GM23338 (cell line): ENCODE measurements around the gene MYCBP2. TPM values are rescaled to one million over a fixed set of nuclear protein-coding genes. Genes with fewer than 3 reads are reported as not detected.
A peak's percentile ranks its signal among the peaks of the same experiment; 100 is the strongest.

Source experiments
- ATAC-seq: fragments of 200-7000 bp; cut with Tn5 transposase; 3 replicates; pipeline ENCODE4 v1.9.1; 2020
- DNase-seq: peaks from one replicate; pipeline ENCODE4 v3.0.0-alpha.2; 2015; ENCODE audit warnings: low spot score
- H2AFZ ChIP-seq: fragments of 200-600 bp; sonication (generic); 2 replicates; pipeline ENCODE4 v1.8.0; 2016; ENCODE audit warnings: antibody characterized with exemption, mild to moderate bottlenecking, moderate library complexity
- H3F3A ChIP-seq: fragments of 200-600 bp; sonication (generic); replicated peaks from 2 replicates; pipeline ENCODE4 v1.8.0; 2017; ENCODE audit warnings: antibody characterized with exemption, mixed run types, low read depth
- H3K27ac ChIP-seq: fragments of 200-600 bp; sonication (generic); 2 replicates; pipeline ENCODE4 v1.6.1; 2016; ENCODE audit warnings: low read depth
- H3K27me3 ChIP-seq: fragments of 200-600 bp; sonication (generic); 2 replicates; pipeline ENCODE4 v1.8.0; 2016; ENCODE audit warnings: mild to moderate bottlenecking, mixed run types, moderate library complexity; ENCODE audit not compliant: insufficient read depth
- H3K36me3 ChIP-seq: fragments of 200-600 bp; sonication (generic); 2 replicates; pipeline ENCODE4 v1.8.0; 2016; ENCODE audit warnings: mild to moderate bottlenecking; ENCODE audit not compliant: insufficient read depth
- H3K4me1 ChIP-seq: fragments of 200-600 bp; sonication (generic); 2 replicates; pipeline ENCODE4 v1.8.0; 2016; ENCODE audit warnings: mild to moderate bottlenecking, moderate library complexity; ENCODE audit not compliant: insufficient read depth
- H3K4me2 ChIP-seq: fragments of 200-600 bp; sonication (generic); 2 replicates; pipeline ENCODE4 v1.7.1; 2017; ENCODE audit warnings: mixed run types
- H3K4me3 ChIP-seq: fragments of 200-600 bp; sonication (generic); 2 replicates; pipeline ENCODE4 v1.6.1; 2016; ENCODE audit warnings: mixed run types
- H3K79me2 ChIP-seq: fragments of 200-600 bp; sonication (generic); replicated peaks from 2 replicates; pipeline ENCODE4 v1.8.0; 2017; ENCODE audit warnings: mild to moderate bottlenecking; ENCODE audit not compliant: insufficient read depth
- H3K9me2 ChIP-seq: fragments of 200-600 bp; sonication (generic); 2 replicates; pipeline ENCODE4 v1.8.0; 2017; ENCODE audit not compliant: insufficient read depth
- H4K20me1 ChIP-seq: fragments of 200-600 bp; sonication (generic); replicated peaks from 2 replicates; pipeline ENCODE4 v1.8.0; 2017; ENCODE audit warnings: mild to moderate bottlenecking; ENCODE audit not compliant: insufficient read depth
- H3K27ac Mint-ChIP-seq: 2 replicates; pipeline ENCODE4 v1.8.0; 2020; ENCODE audit warnings: inconsistent platforms, mild to moderate bottlenecking, moderate library complexity, mixed read lengths
- H3K27me3 Mint-ChIP-seq: 3 replicates; pipeline ENCODE4 v1.8.0; 2022; ENCODE audit warnings: low read depth, mild to moderate bottlenecking, moderate library complexity, mixed read lengths, inconsistent platforms; ENCODE audit not compliant: insufficient read depth, poor library complexity
- H3K36me3 Mint-ChIP-seq: 3 replicates; pipeline ENCODE4 v1.8.0; 2021; ENCODE audit warnings: low read depth, mild to moderate bottlenecking, inconsistent platforms, moderate library complexity, mixed read lengths
- H3K4me1 Mint-ChIP-seq: 3 replicates; pipeline ENCODE4 v1.8.0; 2020; ENCODE audit warnings: mild to moderate bottlenecking, inconsistent platforms, mixed read lengths
- H3K4me3 Mint-ChIP-seq: 3 replicates; pipeline ENCODE4 v1.8.0; 2021; ENCODE audit warnings: moderate library complexity, mild to moderate bottlenecking, inconsistent platforms, mixed read lengths
- H3K9me3 Mint-ChIP-seq: 3 replicates; pipeline ENCODE4 v1.8.0; 2020; ENCODE audit warnings: moderate library complexity, mild to moderate bottlenecking, inconsistent platforms, mixed read lengths
- EZH2 ChIP-seq: fragments of 200-600 bp; sonication (generic); IDR thresholded peaks from one replicate; pipeline ENCODE4 v1.8.0; 2017; ENCODE audit warnings: antibody characterized with exemption, mild to moderate bottlenecking, low read depth; ENCODE audit not compliant: unreplicated experiment
- ZNF331 ChIP-seq: fragments of 250-450 bp; sonication (Bioruptor Pico); IDR thresholded peaks from 2 replicates; pipeline ENCODE4 v1.5.0; 2020; ENCODE audit warnings: low read depth, mild to moderate bottlenecking, moderate library complexity
- polyA plus RNA-seq: library from polyadenylated mRNA; unstranded; fragments of >200 nt; fragmentation: Nextera tagmentation; extraction: Ambion mirVana; gene quantifications from 2 replicates; pipeline ENCODE4 v1.2.1, GENCODE V29; 2016
- total RNA-seq: library from RNA; depleted of rRNA; stranded (reverse); fragments of >200 nt; shearing (Covaris generic); gene quantifications from 2 replicates; pipeline ENCODE4 v1.2.3, GENCODE V29; 2014
- TF ChIP-seq, protein P1 (sequence below): fragments of 250-450 bp; sonication (Bioruptor Pico); IDR thresholded peaks from 2 replicates; pipeline ENCODE4 v1.5.0; 2020; ENCODE audit warnings: mild to moderate bottlenecking, moderate library complexity

The MYCBP2 gene
- total and polyA plus RNA-seq, 2 experiments from 2014 or later = 54.6 to 77.2 TPM

- TF ChIP-seq EZH2 = no peak
Observed at GRCh38 chr13:77124423-77124822, 202.5 kb downstream of the MYCBP2 start (continued).

DNA sequence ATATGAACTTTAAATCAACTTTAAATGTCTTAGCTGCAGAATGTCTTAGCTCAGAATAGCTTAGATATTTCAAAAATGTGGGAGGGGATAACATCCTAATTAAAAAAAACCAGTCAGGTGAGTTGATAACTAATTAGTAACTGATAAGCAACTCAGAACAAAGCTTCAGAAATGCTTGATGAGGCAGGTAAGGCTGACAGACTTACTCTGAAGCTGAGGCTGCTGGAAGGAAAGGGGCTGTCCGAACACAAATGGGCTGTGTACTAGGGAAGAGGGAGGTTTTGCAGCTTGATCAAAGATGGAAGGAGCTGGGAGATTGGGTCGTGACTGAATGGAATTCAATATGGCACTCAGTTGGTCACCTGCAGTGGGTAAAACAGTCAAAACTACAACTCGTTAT is 208.8 kb downstream of the MYCBP2 start:
- peak overlapping the region; percentile 76 for H3K27ac Mint-ChIP-seq
- H3K4me2 ChIP-seq = peak overlapping the region; percentile 0

More for the DNA sequence above, 208.8 kb downstream of the MYCBP2 start:
- Mint-ChIP-seq H3K9me3 (no peaks in the 10 kb centered on the region; the same call in 2 of the 3 replicates), H3K36me3 (no peaks in the 10 kb centered on the region), H3K4me3 (peak overlapping the region; percentile 7; the same call in 1 of the 3 replicates), H3K4me1 (peaks cover 27% of the 10 kb centered on the region), H3K27me3 (no peaks in the 10 kb centered on the region)
- H3K79me2 ChIP-seq = no peaks in the 10 kb centered on the region
- ATAC-seq (peak; percentile 80), DNase-seq (peak; percentile 70)
- no peak overlapping the region for H3K4me3 ChIP-seq
- no peaks in the 10 kb centered on the region for H3K36me3 ChIP-seq
- TF ChIP-seq ZNF331 (CRISPR knock-in tag) = no peak
- TF ChIP-seq, protein P1, sequence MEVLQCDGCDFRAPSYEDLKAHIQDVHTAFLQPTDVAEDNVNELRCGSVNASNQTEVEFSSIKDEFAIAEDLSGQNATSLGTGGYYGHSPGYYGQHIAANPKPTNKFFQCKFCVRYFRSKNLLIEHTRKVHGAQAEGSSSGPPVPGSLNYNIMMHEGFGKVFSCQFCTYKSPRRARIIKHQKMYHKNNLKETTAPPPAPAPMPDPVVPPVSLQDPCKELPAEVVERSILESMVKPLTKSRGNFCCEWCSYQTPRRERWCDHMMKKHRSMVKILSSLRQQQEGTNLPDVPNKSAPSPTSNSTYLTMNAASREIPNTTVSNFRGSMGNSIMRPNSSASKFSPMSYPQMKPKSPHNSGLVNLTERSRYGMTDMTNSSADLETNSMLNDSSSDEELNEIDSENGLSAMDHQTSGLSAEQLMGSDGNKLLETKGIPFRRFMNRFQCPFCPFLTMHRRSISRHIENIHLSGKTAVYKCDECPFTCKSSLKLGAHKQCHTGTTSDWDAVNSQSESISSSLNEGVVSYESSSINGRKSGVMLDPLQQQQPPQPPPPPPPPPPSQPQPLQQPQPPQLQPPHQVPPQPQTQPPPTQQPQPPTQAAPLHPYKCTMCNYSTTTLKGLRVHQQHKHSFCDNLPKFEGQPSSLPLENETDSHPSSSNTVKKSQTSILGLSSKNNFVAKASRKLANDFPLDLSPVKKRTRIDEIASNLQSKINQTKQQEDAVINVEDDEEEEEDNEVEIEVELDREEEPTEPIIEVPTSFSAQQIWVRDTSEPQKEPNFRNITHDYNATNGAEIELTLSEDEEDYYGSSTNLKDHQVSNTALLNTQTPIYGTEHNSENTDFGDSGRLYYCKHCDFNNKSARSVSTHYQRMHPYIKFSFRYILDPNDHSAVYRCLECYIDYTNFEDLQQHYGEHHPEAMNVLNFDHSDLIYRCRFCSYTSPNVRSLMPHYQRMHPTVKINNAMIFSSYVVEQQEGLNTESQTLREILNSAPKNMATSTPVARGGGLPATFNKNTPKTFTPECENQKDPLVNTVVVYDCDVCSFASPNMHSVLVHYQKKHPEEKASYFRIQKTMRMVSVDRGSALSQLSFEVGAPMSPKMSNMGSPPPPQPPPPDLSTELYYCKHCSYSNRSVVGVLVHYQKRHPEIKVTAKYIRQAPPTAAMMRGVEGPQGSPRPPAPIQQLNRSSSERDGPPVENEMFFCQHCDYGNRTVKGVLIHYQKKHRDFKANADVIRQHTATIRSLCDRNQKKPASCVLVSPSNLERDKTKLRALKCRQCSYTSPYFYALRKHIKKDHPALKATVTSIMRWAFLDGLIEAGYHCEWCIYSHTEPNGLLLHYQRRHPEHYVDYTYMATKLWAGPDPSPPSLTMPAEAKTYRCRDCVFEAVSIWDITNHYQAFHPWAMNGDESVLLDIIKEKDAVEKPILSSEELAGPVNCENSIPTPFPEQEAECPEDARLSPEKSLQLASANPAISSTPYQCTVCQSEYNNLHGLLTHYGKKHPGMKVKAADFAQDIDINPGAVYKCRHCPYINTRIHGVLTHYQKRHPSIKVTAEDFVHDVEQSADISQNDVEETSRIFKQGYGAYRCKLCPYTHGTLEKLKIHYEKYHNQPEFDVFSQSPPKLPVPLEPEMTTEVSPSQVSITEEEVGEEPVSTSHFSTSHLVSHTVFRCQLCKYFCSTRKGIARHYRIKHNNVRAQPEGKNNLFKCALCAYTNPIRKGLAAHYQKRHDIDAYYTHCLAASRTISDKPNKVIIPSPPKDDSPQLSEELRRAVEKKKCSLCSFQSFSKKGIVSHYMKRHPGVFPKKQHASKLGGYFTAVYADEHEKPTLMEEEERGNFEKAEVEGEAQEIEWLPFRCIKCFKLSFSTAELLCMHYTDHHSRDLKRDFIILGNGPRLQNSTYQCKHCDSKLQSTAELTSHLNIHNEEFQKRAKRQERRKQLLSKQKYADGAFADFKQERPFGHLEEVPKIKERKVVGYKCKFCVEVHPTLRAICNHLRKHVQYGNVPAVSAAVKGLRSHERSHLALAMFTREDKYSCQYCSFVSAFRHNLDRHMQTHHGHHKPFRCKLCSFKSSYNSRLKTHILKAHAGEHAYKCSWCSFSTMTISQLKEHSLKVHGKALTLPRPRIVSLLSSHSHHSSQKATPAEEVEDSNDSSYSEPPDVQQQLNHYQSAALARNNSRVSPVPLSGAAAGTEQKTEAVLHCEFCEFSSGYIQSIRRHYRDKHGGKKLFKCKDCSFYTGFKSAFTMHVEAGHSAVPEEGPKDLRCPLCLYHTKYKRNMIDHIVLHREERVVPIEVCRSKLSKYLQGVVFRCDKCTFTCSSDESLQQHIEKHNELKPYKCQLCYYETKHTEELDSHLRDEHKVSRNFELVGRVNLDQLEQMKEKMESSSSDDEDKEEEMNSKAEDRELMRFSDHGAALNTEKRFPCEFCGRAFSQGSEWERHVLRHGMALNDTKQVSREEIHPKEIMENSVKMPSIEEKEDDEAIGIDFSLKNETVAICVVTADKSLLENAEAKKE = 0 out of 2 replicates have a peak, but pooled peaks have one; percentile 9
- no peaks in the 10 kb centered on the region for H4K20me1 ChIP-seq
- H3K9me2 ChIP-seq = no peaks in the 10 kb centered on the region
- H3K27me3 ChIP-seq = no peaks in the 10 kb centered on the region
- peak overlapping the region; percentile 21 for H3K27ac ChIP-seq
- no peaks in the 10 kb centered on the region for H3F3A ChIP-seq
- H2AFZ ChIP-seq = no peak overlapping the region
- H3K4me1 ChIP-seq = peaks cover 31% of the 10 kb centered on the region
